ENCODE results near the gene NFAT5. TPM values are rescaled to one million over a fixed set of nuclear protein-coding genes. Genes with fewer than 3 reads are reported as not detected.
"Not testable (repeated sequence)": the region's sequence is repeated elsewhere in the genome, so short reads cannot be mapped to it uniquely, and the experiment has no call there.

Gene NFAT5
- total RNA-seq, 2 donors from 2014 or later: 18.4 to 30.2 TPM

GRCh38 chr16:69726313-69727060 lies 160.7 kb downstream of the NFAT5 start, which contains the start of gene NQO1:
NQO1 (minus strand) TSS chr16:69726560; CDS start chr16:69726439, 121 bp downstream.
- intact Hi-C loops (cut with DNase I): no loop called here
- Histone ChIP-seq H3K36me3 (no peaks in the 10 kb centered on the region), H3K27ac (peak within 1 kb of the TSS; percentile 77), H3K4me3 (peak within 1 kb of the TSS; percentile 33), H3K4me1 (peaks cover 9% of the 10 kb centered on the region), H3K27me3 (no peaks in the 10 kb centered on the region), H3K9ac (ENCODE audit: low read depth in 2 of 2, low read length in 2 of 2) (peak within 1 kb of the TSS; percentile 71 to 93), H3K9me3 (no peaks in the 10 kb centered on the region)
- peak; percentile 98 for DNase-seq
- TF ChIP-seq, protein P1, sequence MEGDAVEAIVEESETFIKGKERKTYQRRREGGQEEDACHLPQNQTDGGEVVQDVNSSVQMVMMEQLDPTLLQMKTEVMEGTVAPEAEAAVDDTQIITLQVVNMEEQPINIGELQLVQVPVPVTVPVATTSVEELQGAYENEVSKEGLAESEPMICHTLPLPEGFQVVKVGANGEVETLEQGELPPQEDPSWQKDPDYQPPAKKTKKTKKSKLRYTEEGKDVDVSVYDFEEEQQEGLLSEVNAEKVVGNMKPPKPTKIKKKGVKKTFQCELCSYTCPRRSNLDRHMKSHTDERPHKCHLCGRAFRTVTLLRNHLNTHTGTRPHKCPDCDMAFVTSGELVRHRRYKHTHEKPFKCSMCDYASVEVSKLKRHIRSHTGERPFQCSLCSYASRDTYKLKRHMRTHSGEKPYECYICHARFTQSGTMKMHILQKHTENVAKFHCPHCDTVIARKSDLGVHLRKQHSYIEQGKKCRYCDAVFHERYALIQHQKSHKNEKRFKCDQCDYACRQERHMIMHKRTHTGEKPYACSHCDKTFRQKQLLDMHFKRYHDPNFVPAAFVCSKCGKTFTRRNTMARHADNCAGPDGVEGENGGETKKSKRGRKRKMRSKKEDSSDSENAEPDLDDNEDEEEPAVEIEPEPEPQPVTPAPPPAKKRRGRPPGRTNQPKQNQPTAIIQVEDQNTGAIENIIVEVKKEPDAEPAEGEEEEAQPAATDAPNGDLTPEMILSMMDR (IDR thresholded peaks at IDR 0.05): no peak

DNA sequence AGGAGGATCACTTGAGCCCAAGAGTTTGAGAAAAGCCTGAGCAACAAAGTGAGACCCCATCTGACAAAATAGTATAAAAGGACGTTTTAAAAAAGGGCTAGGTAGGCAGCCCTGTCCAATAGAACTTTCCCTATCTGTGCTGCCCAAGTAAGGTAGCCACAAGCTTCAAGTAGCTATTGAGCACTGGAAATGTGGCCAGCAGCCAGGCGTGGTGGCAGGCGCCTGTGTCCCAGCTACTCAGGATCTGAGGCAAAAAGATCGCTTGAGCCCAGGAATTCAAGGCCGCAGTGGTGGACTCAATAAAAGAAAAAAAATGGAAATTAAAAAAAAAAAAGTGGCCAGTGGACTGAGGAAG lies 162.1 kb downstream of the NFAT5 start:
- no peak for DNase-seq
- no peak overlapping the region for H3K4me3 ChIP-seq
- no peaks in the 10 kb centered on the region for H3K9me3 ChIP-seq
- H3K27ac ChIP-seq: no peak overlapping the region
- no peaks in the 10 kb centered on the region for H3K36me3 ChIP-seq
- H3K9ac ChIP-seq (ENCODE audit: low read depth in 2 of 2, low read length in 2 of 2): no peak overlapping the region
- no peaks in the 10 kb centered on the region for H3K27me3 ChIP-seq
- H3K4me1 ChIP-seq: peaks cover 9% of the 10 kb centered on the region
- TF ChIP-seq, protein P1 (IDR thresholded peaks at IDR 0.05): no peak
- intact Hi-C loops (cut with DNase I): no loop called here

DNA sequence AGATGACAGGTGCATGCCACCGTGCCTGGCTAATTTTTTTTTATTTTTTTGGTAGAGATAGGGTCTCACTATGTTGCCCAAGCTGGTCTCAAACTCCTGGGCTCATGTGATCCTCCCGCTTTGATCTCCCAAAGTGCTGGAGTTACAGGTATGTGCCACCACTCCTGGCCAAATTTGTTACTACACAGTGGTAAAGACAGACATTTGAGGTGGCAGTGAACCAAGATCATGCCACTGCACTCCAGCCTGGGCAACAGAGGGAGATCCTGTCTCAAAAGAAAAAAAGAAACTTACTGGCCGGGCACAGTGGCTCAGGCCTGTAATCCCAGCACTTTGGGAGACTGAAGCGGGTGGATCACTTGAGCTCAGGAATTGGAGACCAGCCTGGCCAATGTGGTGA lies 163.3 kb downstream of the NFAT5 start:
- DNase-seq; H3K4me1 ChIP-seq; H3K9me3 ChIP-seq; H3K36me3 ChIP-seq; intact Hi-C loops (cut with DNase I); H3K9ac ChIP-seq (ENCODE audit: low read depth in 2 of 2, low read length in 2 of 2); H3K27me3 ChIP-seq; H3K4me3 ChIP-seq; H3K27ac ChIP-seq: not testable (repeated sequence)

DNA sequence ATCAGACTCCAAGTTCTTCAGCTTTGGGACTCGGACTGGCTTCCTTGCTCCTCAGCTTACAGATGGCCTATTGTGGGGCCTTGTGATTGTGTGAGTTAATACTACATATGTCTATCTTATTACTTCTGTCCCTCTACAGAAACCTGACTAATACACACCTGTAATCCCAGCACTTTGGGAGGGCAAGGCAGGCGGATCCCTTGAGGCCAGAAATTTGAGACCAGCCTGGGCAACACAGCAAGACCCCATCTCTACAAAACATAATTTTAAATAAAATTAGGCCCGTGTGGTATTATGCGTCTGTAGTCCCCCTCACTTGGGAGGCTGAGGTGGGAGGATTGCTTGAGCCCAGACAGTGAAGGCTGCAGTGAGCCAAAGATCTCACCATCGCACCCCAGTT lies 165.5 kb downstream of the NFAT5 start:
- H3K36me3 ChIP-seq; H3K9ac ChIP-seq (ENCODE audit: low read depth in 2 of 2, low read length in 2 of 2); DNase-seq; intact Hi-C loops (cut with DNase I); H3K27ac ChIP-seq; H3K4me3 ChIP-seq; H3K9me3 ChIP-seq; H3K4me1 ChIP-seq; H3K27me3 ChIP-seq: not testable (repeated sequence)

- intact Hi-C loops (cut with DNase I): no loop called here
- no peaks in the 10 kb centered on the region for H3K36me3 ChIP-seq
- no peak overlapping the region for H3K27ac ChIP-seq
- no peak overlapping the region for H3K9ac ChIP-seq (ENCODE audit: low read depth in 2 of 2, low read length in 2 of 2)
- no peaks in the 10 kb centered on the region for H3K27me3 ChIP-seq
- peak; percentile 56 for DNase-seq
- TF ChIP-seq, protein P1 (IDR thresholded peaks at IDR 0.05): no peak
- no peak overlapping the region for H3K4me3 ChIP-seq
- no peaks in the 10 kb centered on the region for H3K9me3 ChIP-seq
- peaks cover 3% of the 10 kb centered on the region for H3K4me1 ChIP-seq
Measured at GRCh38 chr16:69732101-69732500, 166.3 kb downstream of the NFAT5 start.

- Histone ChIP-seq H3K27me3 (no peaks in the 10 kb centered on the region), H3K4me3 (no peak overlapping the region), H3K4me1 (peaks cover 6% of the 10 kb centered on the region), H3K27ac (peak overlapping the region; percentile 18), H3K9me3 (no peaks in the 10 kb centered on the region), H3K9ac (ENCODE audit: low read depth in 2 of 2, low read length in 2 of 2) (peak overlapping the region in 1 of 2 donors; percentile 43), H3K36me3 (peaks cover 9% of the 10 kb centered on the region)
- intact Hi-C loops (cut with DNase I): no loop called here
- DNase-seq: no peak
- TF ChIP-seq, protein P1 (IDR thresholded peaks at IDR 0.05): no peak
Measured at GRCh38 chr16:69741519-69741918, 175.8 kb downstream of the NFAT5 start.

Measured in colonic mucosa (tissue), 4 donors.